Erythroblast (primary cell): ENCODE results near the gene COL25A1.

Experiments used
- GATA1 ChIP-seq: IDR thresholded peaks from 2 replicates; pipeline ENCODE4 v1.6.1; 2011; ENCODE audit warnings: low read depth, mild to moderate bottlenecking, control low read depth, low read length, moderate library complexity
- POLR2A ChIP-seq: IDR thresholded peaks from 2 replicates; pipeline ENCODE4 v1.6.1; 2011; ENCODE audit warnings: mild to moderate bottlenecking, low read length

- TF ChIP-seq POLR2A (no peak), GATA1 (no peak)
Measured at GRCh38 chr4:109169170-109169569, 133.3 kb downstream of the COL25A1 start.
